ENCODE results near the gene CPT2. TPM values are rescaled to one million over a fixed set of nuclear protein-coding genes. Genes with fewer than 3 reads are reported as not detected.

The CPT2 gene
- total and polyA plus RNA-seq, 10 donors, result 7.1 to 30.9 (median 16.8) TPM

GRCh38 chr1:53257454-53258081 lies 60.9 kb downstream of the CPT2 start:
- Histone ChIP-seq H3K36me3 (peaks cover 0 to 87% (median 7%) of the 10 kb centered on the region in 6 donors), H3K9me3 (no peaks in the 10 kb centered on the region), H3K27ac (no peak overlapping the region), H3K27me3 (replicated peaks in 1 of 7) (no peaks in the 10 kb centered on the region), H3K4me3 (no peak overlapping the region), H3K4me1 (no peaks in the 10 kb centered on the region)
- DNase-seq, result no peak
- intact Hi-C loops (cut with DNase I; ENCODE audit: low total_unique reads), result no loop called here
- TF ChIP-seq POLR2AphosphoS5 (IDR thresholded peaks at IDR 0.05), result no peak
- TF ChIP-seq CTCF (IDR thresholded peaks at IDR 0.05 in 8 of 11, conservative IDR thresholded peaks at IDR 0.05 in 3 of 11), result no peak
- no peak for TF ChIP-seq POLR2A (IDR thresholded peaks at IDR 0.05)
- WGBS, 5 donors, result 93 to 98% (median 95%) methylated on average over 5 of the region's 5 CpGs

GRCh38 chr1:53258216-53258615 lies 61.6 kb downstream of the CPT2 start:
- H3K4me3 ChIP-seq, result no peak overlapping the region
- intact Hi-C loops (cut with DNase I; ENCODE audit: low total_unique reads), result no loop called here
- no peak for DNase-seq

GRCh38 chr1:53259932-53260331 lies 63.3 kb downstream of the CPT2 start:
- H3K27me3 ChIP-seq (replicated peaks in 1 of 7), result no peaks in the 10 kb centered on the region
- DNase-seq, result no peak
- peaks cover 0 to 96% (median 13%) of the 10 kb centered on the region in 6 donors for H3K36me3 ChIP-seq
- no peak overlapping the region for H3K4me3 ChIP-seq
- WGBS, 5 donors, result 79 to 90% (median 86%) methylated on average over 2 of the region's 2 CpGs
- H3K9me3 ChIP-seq, result no peaks in the 10 kb centered on the region
- no peaks in the 10 kb centered on the region for H3K4me1 ChIP-seq
- intact Hi-C loops (cut with DNase I; ENCODE audit: low total_unique reads), result no loop called here
- TF ChIP-seq POLR2AphosphoS5 (IDR thresholded peaks at IDR 0.05) (no peak), CTCF (IDR thresholded peaks at IDR 0.05 in 8 of 11, conservative IDR thresholded peaks at IDR 0.05 in 3 of 11) (no peak), POLR2A (IDR thresholded peaks at IDR 0.05) (no peak)
- peak overlapping the region in 1 of 8 donors; percentile 34 for H3K27ac ChIP-seq

More at GRCh38 chr1:53258216-53258615, 61.6 kb downstream of the CPT2 start:
- H3K4me1 ChIP-seq, result no peaks in the 10 kb centered on the region
- H3K9me3 ChIP-seq, result no peaks in the 10 kb centered on the region
- H3K27ac ChIP-seq, result no peak overlapping the region
- H3K36me3 ChIP-seq, result peaks cover 0 to 94% (median 8%) of the 10 kb centered on the region in 6 donors
- no peak for TF ChIP-seq POLR2A (IDR thresholded peaks at IDR 0.05)
- no peak for TF ChIP-seq CTCF (IDR thresholded peaks at IDR 0.05 in 8 of 11, conservative IDR thresholded peaks at IDR 0.05 in 3 of 11)
- no peak for TF ChIP-seq POLR2AphosphoS5 (IDR thresholded peaks at IDR 0.05)
- WGBS, 5 donors, result 67 to 96% (median 93%) methylated on average over 1 of the region's 1 CpG
- no peaks in the 10 kb centered on the region for H3K27me3 ChIP-seq (replicated peaks in 1 of 7)

GRCh38 chr1:53260631-53261247 lies 64.1 kb downstream of the CPT2 start:
- TF ChIP-seq POLR2AphosphoS5 (IDR thresholded peaks at IDR 0.05) (no peak), POLR2A (IDR thresholded peaks at IDR 0.05) (no peak), CTCF (IDR thresholded peaks at IDR 0.05 in 8 of 11, conservative IDR thresholded peaks at IDR 0.05 in 3 of 11) (no peak)
- H3K4me1 ChIP-seq, result no peaks in the 10 kb centered on the region
- H3K27ac ChIP-seq, result no peak overlapping the region
- whole genome bisulfite sequencing, 5 donors, result 81 to 94% (median 89%) methylated on average over 4 of the region's 4 CpGs
- no peak overlapping the region for H3K4me3 ChIP-seq
- no peak for DNase-seq
- H3K27me3 ChIP-seq (replicated peaks in 1 of 7), result no peaks in the 10 kb centered on the region
- H3K36me3 ChIP-seq, result peaks cover 0 to 96% (median 15%) of the 10 kb centered on the region in 6 donors
- H3K9me3 ChIP-seq, result no peaks in the 10 kb centered on the region
- intact Hi-C loops (cut with DNase I; ENCODE audit: low total_unique reads), result no loop called here

Measured in spleen (tissue), 11 donors.